ENCODE data around the gene DGKB. TPM values are rescaled to one million over a fixed set of nuclear protein-coding genes. Genes with fewer than 3 reads are reported as not detected.

DGKB gene
- polyA plus RNA-seq, 1 of the 3 experiments (the other 2 are of a cell fraction): 2.1 TPM

- CTCF ChIA-PET: interaction anchor here (0.9 to 1.4 kb wide), 5 partner anchors 9 to 387 kb away, joined by 3 to 4 read pairs (median 4); partner anchors contain the start of gene ETV1
- Histone ChIP-seq H3K9me2 (no peaks in the 10 kb centered on the region), H3K9me3 (no peaks in the 10 kb centered on the region), H3F3A (replicated peaks; ENCODE audit: insufficient read depth) (no peaks in the 10 kb centered on the region), H3K27me3 (ENCODE audit: insufficient read depth) (no peaks in the 10 kb centered on the region), H4K20me1 (ENCODE audit: insufficient read depth) (no peaks in the 10 kb centered on the region), H3K36me3 (replicated peaks in 1 of 2; ENCODE audit: control insufficient read depth in 1 of 2, insufficient read depth in 2 of 2, low read length in 1 of 2) (no peaks in the 10 kb centered on the region), H3K27ac (ENCODE audit: low read depth in 2 of 2, low read length in 1 of 2) (no peak overlapping the region), H3K79me2 (ENCODE audit: insufficient read depth) (no peaks in the 10 kb centered on the region), H3K4me3 (ENCODE audit: low read depth in 2 of 2, low read length in 1 of 2) (no peak overlapping the region), H2AFZ (ENCODE audit: low read depth) (no peak overlapping the region), H3K4me2 (no peak overlapping the region), H3K4me1 (ENCODE audit: control insufficient read depth in 1 of 2, insufficient read depth in 2 of 2, low read depth in 1 of 2, low read length in 1 of 2) (no peaks in the 10 kb centered on the region; a peak in 1 of 4 replicates), H3K9ac (no peak overlapping the region)
- WGBS (ENCODE audit: low lambda C conversion rate): 70% methylated on average over 2 of the region's 2 CpGs
- no peak for DNase-seq
- POLR2A ChIA-PET: no interaction called here
- TF ChIP-seq JUND (IDR thresholded peaks at IDR 0.05) (no peak), EP300 (IDR thresholded peaks at IDR 0.05; ENCODE audit: borderline replicate concordance in 1 of 2, low read depth in 1 of 2, low read length in 1 of 2) (no peak), ELF1 (IDR thresholded peaks at IDR 0.05) (no peak), MAX (IDR thresholded peaks at IDR 0.05; ENCODE audit: low read depth) (no peak), MEF2A (IDR thresholded peaks at IDR 0.05; ENCODE audit: borderline replicate concordance, low read depth) (no peak), RXRA (IDR thresholded peaks at IDR 0.05; ENCODE audit: borderline replicate concordance, low read depth) (no peak), RFX5 (IDR thresholded peaks at IDR 0.05; ENCODE audit: low read length) (no peak), SMC3 (IDR thresholded peaks at IDR 0.05; ENCODE audit: low read depth, low read length) (no peak), USF2 (IDR thresholded peaks at IDR 0.05; ENCODE audit: borderline replicate concordance, low read depth, low read length) (no peak), TAF1 (IDR thresholded peaks at IDR 0.05; ENCODE audit: borderline replicate concordance, low read depth, low read length) (no peak), RAD21 (IDR thresholded peaks at IDR 0.05; ENCODE audit: low read length) (no peak), CHD2 (IDR thresholded peaks at IDR 0.05; ENCODE audit: low read length, partially characterized antibody) (no peak), IRF3 (IDR thresholded peaks at IDR 0.05; ENCODE audit: low read depth, low read length) (no peak), GATA2 (CRISPR knock-in tag; IDR thresholded peaks at IDR 0.05) (no peak), GABPA (IDR thresholded peaks at IDR 0.05; ENCODE audit: low read depth) (no peak), MXI1 (IDR thresholded peaks at IDR 0.05; ENCODE audit: low read depth, low read length) (no peak)
Observed at GRCh38 chr7:14376711-14377110, 525.8 kb downstream of the DGKB start.

GRCh38 chr7:14375998-14376397, 526.6 kb downstream of the DGKB start:
- WGBS (ENCODE audit: low lambda C conversion rate): 84% methylated on average over 2 of the region's 2 CpGs
- CTCF ChIA-PET: interaction anchor here (0.9 to 1.4 kb wide), 3 partner anchors 10 to 387 kb away, joined by 3 to 4 read pairs (median 4); partner anchors contain the start of gene ETV1
- H3K4me2 ChIP-seq: no peak overlapping the region
- TF ChIP-seq RXRA (IDR thresholded peaks at IDR 0.05; ENCODE audit: borderline replicate concordance, low read depth) (no peak), TEAD4 (IDR thresholded peaks at IDR 0.05; ENCODE audit: borderline replicate concordance, insufficient read depth) (no peak), FOXJ3 (CRISPR knock-in tag; IDR thresholded peaks at IDR 0.05) (no peak), PBX3 (IDR thresholded peaks at IDR 0.05) (no peak), CTCF (IDR thresholded peaks at IDR 0.05) (no peak), EP300 (IDR thresholded peaks at IDR 0.05; ENCODE audit: borderline replicate concordance in 1 of 2, low read depth in 1 of 2, low read length in 1 of 2) (no peak), JUND (IDR thresholded peaks at IDR 0.05) (no peak), ELF1 (IDR thresholded peaks at IDR 0.05) (no peak), MXI1 (IDR thresholded peaks at IDR 0.05; ENCODE audit: low read depth, low read length) (no peak), POLR2AphosphoS5 (IDR thresholded peaks at IDR 0.05; ENCODE audit: low read depth, low read length) (no peak)

More at GRCh38 chr7:14375998-14376397, 526.6 kb downstream of the DGKB start:
- no peaks in the 10 kb centered on the region for H3K9me2 ChIP-seq
- H3K9me3 ChIP-seq: no peaks in the 10 kb centered on the region
- no peak overlapping the region for H3K27ac ChIP-seq (ENCODE audit: low read depth in 2 of 2, low read length in 1 of 2)
- no peaks in the 10 kb centered on the region for H3K79me2 ChIP-seq (ENCODE audit: insufficient read depth)
- no peak for DNase-seq
- no peak overlapping the region for H3K4me3 ChIP-seq (ENCODE audit: low read depth in 2 of 2, low read length in 1 of 2)
- POLR2A ChIA-PET: no interaction called here
- no peaks in the 10 kb centered on the region for H3F3A ChIP-seq (replicated peaks; ENCODE audit: insufficient read depth)
- no peaks in the 10 kb centered on the region; a peak in 1 of 4 replicates for H3K4me1 ChIP-seq (ENCODE audit: control insufficient read depth in 1 of 2, insufficient read depth in 2 of 2, low read depth in 1 of 2, low read length in 1 of 2)
- H3K36me3 ChIP-seq (replicated peaks in 1 of 2; ENCODE audit: control insufficient read depth in 1 of 2, insufficient read depth in 2 of 2, low read length in 1 of 2): no peaks in the 10 kb centered on the region
- H2AFZ ChIP-seq (ENCODE audit: low read depth): no peak overlapping the region
- H3K9ac ChIP-seq: no peak overlapping the region
- no peaks in the 10 kb centered on the region for H4K20me1 ChIP-seq (ENCODE audit: insufficient read depth)
- H3K27me3 ChIP-seq (ENCODE audit: insufficient read depth): no peaks in the 10 kb centered on the region

Measured in SK-N-SH (cell line).